HG03571 (cell line): ENCODE results near the gene CYFIP2.

Experiments used
- ATAC-seq: cut with Tn5 transposase; IDR thresholded peaks from one replicate; pipeline ENCODE4 v1.9.1; 2021; ENCODE audit not compliant: unreplicated experiment

CYFIP2 gene

DNA sequence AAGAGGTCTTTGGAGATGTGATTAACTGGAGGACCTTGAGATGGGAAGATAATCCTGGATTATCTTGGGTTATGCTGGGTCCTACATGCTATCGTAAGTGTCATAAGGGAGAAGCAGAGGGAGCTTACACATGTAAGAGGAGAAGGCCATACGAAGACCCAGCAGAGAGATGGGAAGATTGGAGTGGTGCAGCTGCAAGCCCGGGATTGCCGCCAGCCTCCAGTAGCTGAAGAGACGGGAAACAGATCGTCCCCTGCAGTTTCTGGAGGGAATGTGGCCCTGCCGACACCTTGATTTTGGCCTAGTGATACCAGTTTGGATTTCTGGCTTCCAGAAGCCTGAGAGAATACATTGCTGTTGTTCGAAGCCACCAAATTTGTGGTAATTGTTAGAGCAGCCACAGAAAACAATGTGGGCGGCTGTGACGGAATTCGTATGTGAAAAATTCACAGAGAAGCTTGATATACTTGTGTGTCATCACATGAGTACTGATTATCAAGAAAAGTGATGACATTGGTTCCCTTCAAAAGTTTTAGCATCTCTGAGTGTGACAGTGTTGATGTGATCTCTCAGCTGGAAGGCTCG, 86.9 kb downstream of the CYFIP2 start:
- ATAC-seq: no peak

DNA sequence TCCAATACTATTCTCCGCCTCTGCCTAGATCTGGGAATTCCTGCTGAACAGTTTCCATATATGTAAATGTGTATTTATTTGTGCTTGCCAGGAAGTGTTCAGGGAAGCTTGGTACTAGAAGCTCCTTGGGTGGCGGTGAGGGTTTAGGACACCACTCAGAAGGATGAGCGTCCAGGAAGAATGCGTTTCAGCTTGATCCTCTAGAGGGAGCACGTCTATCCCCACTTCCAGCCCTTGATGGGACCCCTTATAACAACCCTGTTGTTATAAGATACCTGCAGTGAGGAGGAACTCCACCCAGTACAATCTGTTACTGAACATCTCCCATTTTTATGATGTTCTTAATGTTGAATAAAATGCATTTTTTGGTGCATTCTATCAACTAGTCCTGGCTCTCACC, 88.9 kb downstream of the CYFIP2 start:
- no peak for ATAC-seq

GRCh38 chr5:157356576-157356975, 90.7 kb downstream of the CYFIP2 start:
- no peak for ATAC-seq

DNA sequence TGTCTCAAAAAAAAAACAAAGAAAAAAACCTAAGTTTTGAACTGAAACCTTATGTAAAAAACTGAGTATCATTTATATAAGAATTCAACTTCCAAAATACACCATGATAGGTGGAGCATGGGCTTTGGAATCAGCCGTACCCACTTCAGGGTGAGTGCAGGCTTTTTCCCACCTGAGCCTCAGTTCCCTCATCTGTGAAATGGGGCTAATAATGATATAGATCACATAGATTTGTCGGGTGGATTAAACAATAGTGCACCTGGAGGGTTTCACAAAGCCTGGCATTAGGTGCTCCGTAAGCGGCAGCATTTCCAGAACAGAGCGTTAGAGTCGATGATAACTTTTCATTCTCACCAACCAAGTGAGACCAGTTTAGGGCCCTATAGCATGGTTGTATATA, 91.9 kb downstream of the CYFIP2 start:
- no peak for ATAC-seq

- ATAC-seq: no peak
These were observed 92.9 kb downstream of the CYFIP2 start for GRCh38 chr5:157358871-157359270.

- no peak for ATAC-seq
These were observed 93.6 kb downstream of the CYFIP2 start for GRCh38 chr5:157359356-157360055.

GRCh38 chr5:157362012-157362411, 96.1 kb downstream of the CYFIP2 start:
- no peak for ATAC-seq

DNA sequence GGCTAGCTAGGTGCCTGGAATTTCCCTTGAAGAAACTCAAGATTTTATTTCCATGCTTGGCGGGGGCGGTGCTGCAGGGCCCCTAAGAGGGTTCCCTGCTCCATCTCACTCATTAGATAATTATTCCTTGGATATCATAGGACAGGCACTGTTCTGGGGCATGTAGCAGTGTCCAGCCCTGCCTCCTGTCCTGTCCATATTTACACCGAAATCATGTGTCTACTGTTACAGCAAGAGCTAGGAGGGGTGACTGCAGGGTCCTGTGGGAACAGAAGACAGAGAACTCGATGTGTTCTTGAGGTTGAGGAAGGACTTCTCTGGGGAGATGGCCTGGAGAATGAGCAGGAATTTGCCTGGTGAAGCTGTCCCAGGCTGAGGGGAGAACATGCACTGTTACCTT, 96.6 kb downstream of the CYFIP2 start:
- no peak for ATAC-seq

DNA sequence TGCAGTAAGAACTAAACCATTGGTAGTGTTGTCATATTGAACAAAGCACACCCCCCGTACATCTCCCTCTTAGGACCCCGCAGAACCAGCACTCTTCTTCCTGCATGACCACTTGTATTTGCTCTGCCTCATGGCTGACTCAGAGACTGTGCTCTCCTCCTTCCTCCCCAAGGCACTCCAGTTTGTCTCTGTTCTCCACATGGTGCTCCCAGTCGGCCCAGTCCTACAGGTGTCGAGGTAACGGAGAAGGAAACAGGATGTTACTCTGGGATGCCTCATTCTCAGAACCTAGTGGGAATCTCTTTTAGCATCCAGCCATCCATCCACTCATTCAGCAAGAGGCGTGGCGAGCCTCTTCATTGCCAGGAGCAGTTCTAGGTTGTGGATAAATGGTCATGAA, 97.1 kb downstream of the CYFIP2 start:
- ATAC-seq: no peak

DNA sequence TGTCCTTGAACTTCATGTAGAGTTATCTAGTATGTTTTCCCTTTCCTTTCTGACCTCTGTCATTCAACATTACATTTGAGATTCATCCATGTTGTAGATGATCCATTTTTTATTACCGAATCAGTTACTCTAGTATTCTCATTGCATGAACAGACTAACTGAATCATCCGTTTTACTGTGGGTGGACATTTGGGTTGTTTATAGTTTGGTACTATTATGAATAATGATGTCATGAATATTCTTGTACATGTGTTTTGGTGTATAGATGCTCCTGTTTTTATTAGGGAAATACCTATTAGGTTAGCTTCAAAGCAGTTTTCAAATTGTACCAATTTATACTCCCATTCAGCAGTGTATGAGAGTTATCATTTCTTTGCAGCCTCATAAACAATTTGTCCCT, 99.8 kb downstream of the CYFIP2 start:
- no peak for ATAC-seq

- no peak for ATAC-seq
These were observed 101.1 kb downstream of the CYFIP2 start for GRCh38 chr5:157366741-157367674.

DNA sequence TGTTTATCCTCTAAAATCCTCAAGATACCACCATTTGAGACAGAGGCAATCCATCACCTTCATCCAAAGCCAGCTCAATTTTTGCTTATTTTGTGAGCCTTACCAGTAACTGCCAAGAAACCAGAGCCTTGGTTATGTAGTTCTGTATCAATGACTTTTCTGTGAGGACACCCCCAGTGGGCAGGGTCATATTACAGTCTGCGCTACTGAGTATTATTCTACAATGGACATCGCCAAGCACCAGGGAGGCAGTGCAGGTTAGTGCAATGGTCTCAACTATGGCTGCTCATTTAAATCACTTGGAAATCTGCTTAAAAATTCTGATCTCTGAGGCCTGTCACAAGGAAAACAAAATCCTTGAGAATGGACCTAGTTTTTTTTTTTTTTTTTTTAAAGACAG, 103.6 kb downstream of the CYFIP2 start:
- ATAC-seq: no peak

DNA sequence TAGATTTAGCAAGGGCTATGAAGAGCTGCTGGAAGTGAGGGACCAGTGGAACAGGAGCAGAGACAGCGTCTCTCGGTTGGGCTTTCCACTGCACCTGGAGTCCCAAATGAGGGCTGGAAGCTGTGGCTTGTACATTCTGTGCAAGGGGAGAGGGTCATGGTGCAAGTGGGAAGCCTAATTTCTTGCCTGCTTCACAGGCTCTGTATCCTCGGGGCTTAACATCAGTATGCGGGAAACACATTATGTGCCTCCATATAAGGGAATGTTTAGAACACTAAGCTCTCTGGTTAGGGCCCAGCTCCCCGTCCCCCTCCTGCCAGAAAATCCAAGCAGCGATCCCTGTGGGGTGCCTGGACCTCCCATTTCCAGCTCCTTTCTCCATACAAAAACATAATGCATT, 105.0 kb downstream of the CYFIP2 start:
- no peak for ATAC-seq

- ATAC-seq: no peak
These were observed 105.9 kb downstream of the CYFIP2 start for GRCh38 chr5:157371655-157372471.

- ATAC-seq: no peak
These were observed 106.5 kb downstream of the CYFIP2 start for GRCh38 chr5:157372472-157372822.

GRCh38 chr5:157378509-157378908, 112.6 kb downstream of the CYFIP2 start:
- ATAC-seq: no peak

GRCh38 chr5:157379983-157380382, 114.1 kb downstream of the CYFIP2 start:
- no peak for ATAC-seq

DNA sequence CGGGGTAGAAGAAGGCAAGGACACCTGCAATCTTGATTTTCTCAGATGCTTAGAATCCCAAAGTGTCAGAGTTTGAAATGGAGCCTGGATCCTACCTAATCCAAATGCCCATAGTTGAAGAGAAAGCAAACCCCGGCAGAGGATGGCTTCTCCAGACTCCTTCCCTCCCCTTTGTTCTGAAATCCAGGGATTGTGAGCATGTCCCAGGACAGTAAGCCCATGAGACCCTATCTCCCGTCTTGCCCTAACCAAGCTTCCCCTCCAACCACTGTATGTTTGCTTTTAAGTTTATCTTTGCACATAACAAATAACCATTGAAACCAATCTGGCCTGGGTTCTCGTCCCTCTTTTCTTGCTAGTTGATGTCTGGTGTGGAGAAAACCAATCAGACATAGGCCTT, 115.8 kb downstream of the CYFIP2 start:
- no peak for ATAC-seq

GRCh38 chr5:157382996-157383800, 117.3 kb downstream of the CYFIP2 start:
- no peak for ATAC-seq

GRCh38 chr5:157384971-157385709, 119.2 kb downstream of the CYFIP2 start:
- no peak for ATAC-seq
